Fibroblast of mammary gland (primary cell): Measurements from ENCODE around the gene NME4.
"Not testable (repeated sequence)": the region's sequence is repeated elsewhere in the genome, so short reads cannot be mapped to it uniquely, and the experiment has no call there.

Source experiments
- DNase-seq: peaks from one replicate; pipeline ENCODE4 v3.0.0-alpha.2; 2010; ENCODE audit warnings: low read depth
- H3K4me3 ChIP-seq: 2 replicates; pipeline ENCODE4 v1.5.1; 2011; ENCODE audit warnings: low read depth, mild to moderate bottlenecking, low read length, moderate library complexity; ENCODE audit not compliant: control insufficient read depth
- CTCF ChIP-seq: conservative IDR thresholded peaks from 2 replicates; pipeline ENCODE4 v1.5.1; 2011; ENCODE audit warnings: low read depth, low read length, inconsistent platforms; ENCODE audit not compliant: control insufficient read depth, insufficient read depth

The NME4 gene

GRCh38 chr16:397135-397661, at the start of gene NME4:
TSS of gene NME4 (plus strand) at chr16:397199. CDS start at chr16:397223, 24 bp downstream.
- peak within 1 kb of the TSS; percentile 51 for H3K4me3 ChIP-seq
- no peak for DNase-seq
- no peak for TF ChIP-seq CTCF

- DNase-seq: no peak
- no peak for TF ChIP-seq CTCF
- H3K4me3 ChIP-seq: no peak overlapping the region
Measured at GRCh38 chr16:347203-347602, 49.8 kb upstream of the NME4 start.

DNA sequence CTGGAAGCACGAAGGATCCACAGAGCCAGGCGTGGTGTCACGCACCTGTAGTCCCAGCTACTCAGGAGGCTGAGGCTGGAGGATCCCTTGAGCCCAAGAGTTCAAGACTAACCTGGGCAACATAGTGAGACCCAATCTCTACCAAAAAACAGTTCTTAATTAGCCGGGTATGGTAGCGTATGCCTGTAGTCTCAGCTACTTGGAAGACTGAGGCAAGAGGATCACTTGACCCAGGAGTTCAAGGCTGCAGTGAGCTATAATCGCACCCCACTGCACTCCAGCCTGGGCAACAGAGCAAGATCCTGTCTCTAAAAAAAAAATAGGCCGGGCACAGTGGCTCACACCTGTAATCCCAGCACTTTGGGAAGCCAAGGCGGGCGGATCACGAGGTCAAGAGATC, 48.5 kb upstream of the NME4 start:
- not testable (repeated sequence) for H3K4me3 ChIP-seq, DNase-seq

DNA sequence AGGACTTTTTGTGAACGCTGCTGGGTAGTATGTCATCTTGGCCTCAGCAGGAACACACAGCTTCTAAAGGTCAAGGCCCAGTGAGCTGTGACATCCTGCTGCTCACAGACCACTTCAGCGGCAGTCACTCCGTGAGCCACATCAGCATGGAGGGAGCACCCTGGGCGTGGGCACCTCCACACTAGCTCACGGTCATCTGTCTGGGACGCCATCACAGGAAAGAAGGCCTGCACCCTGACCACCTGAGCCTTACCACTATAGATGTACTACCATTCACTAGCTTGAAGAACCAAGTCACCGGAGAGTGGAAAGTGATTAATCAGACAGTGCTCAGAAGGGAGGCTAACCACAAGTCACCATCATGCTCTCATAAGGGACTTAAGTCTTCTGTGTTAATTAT, 47.8 kb upstream of the NME4 start:
- DNase-seq: no peak
- H3K4me3 ChIP-seq: no peak overlapping the region
- no peak for TF ChIP-seq CTCF

DNA sequence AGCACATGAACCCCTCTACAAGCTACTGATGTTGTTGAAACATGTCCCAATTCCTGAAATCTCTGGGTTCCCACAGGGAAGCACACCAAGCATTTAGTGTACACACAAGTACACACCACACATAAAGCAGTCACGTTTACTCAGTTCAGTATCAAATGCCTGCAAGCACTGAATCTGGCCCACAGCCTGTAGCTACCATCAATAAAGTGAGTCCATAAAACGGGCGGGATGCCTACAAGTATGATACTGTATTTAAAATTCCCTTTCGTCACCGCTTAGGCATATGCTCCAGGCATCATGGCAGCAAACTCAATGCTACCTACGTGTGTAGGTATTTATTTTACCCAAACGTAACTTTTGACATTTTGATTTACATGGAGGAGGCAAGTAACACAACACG, 46.8 kb upstream of the NME4 start:
- no peak overlapping the region for H3K4me3 ChIP-seq
- no peak for TF ChIP-seq CTCF
- no peak for DNase-seq

- no peak for DNase-seq
- peak overlapping the region; percentile 67 for H3K4me3 ChIP-seq
- TF ChIP-seq CTCF: no peak
Measured at GRCh38 chr16:351804-352520, 45.0 kb upstream of the NME4 start.

DNA sequence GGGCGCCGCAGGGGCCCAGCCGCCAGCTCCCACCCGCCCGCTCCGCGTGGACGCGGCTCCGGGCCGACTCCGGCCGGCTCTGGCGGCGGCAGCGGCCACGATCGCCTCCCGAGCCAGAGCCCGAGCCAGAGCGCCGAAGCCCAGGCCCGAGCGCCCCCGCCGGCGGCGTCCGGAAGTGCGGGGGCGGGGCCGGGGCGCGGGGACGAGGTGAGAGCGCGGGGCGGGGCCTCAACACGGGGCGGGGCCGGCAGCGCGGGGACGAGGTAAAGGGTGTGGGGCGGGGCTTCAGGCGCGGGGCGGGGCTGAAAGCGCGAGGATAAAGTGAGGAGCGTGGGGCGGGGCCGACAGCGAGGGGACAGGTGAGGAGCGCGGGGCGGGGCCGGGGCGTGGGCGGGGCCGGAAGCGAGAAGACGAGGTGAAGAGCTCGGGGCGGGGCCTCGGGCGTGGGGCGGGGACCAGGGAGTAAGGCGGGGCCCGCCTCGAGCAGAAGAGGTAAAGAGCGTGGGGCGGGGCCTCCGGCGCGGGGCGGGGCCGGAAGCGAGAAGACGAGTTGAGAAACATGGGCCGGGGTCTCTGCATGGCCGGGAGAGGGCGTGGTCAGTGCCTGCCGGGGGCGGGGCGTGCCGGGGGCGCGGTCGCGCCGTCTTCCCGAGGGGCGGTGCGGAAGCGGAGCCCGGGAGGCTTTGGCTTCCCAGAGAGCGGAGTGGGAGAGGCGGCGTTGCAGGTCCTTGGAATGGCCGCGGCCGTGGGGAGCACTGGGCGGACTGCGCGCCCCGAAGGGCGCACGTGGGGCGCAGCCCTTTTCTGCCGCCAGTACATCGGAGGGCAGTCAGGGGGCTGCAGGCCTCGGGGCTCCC, 44.2 kb upstream of the NME4 start, which contains the start of gene AXIN1:
Gene AXIN1 (minus strand): TSS at position 177 of the 857 bp plus-strand sequence. CDS start 5,698 bp downstream, outside the sequence.
- peak within 1 kb of the TSS; percentile 67 for H3K4me3 ChIP-seq
- no peak for TF ChIP-seq CTCF
- peak; percentile 81 for DNase-seq
